Activated naive CD4-positive, alpha-beta T cell treated with Interleukin-2 at 50 U/mL for 16 hours (primary cell): ENCODE data around the gene PRTN3.

Experiments
- DNase-seq: peaks from one replicate; pipeline ENCODE4 v3.0.0-alpha.2; 2020

PRTN3 gene

GRCh38 chr19:803686-804418 is 36.9 kb upstream of the PRTN3 start:
- DNase-seq, result no peak

DNA sequence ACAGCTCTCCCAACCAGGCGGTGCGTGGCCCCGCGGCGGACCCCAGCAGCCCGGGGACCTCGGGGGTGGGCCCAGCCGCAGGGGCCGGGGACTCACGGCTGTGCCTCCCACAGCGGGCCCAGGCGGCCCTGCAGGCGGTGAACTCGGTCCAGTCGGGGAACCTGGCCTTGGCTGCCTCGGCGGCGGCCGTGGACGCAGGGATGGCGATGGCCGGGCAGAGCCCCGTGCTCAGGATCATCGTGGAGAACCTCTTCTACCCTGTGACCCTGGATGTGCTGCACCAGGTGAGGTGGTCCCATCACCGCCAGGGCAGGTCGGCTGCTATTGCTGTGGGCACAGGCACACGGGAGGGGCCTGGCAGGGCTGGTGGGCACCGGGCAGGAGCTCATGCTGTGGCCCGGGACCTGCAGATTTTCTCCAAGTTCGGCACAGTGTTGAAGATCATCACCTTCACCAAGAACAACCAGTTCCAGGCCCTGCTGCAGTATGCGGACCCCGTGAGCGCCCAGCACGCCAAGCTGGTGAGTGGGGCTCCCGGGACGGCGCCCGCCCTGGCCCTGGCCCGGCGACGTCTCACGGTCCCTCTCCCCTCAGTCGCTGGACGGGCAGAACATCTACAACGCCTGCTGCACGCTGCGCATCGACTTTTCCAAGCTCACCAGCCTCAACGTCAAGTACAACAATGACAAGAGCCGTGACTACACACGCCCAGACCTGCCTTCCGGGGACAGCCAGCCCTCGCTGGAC is 36.2 kb upstream of the PRTN3 start:
- no peak for DNase-seq

DNA sequence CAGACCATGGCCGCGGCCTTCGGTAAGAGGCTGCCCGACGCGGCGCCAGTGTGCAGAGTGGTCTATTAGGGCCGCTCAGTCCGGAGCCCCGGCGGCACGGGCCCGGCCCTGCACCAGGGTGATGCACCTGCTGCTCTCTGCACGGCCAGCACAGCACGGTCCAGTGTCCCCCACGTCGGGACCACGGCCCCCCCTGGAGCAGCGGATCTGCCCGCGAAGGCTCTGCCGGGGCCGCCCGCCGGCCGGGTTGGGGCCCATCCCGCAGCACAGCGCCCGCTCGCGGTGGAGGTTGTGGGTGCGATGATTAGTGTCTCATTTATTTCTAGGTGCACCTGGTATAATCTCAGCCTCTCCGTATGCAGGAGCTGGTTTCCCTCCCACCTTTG is 35.6 kb upstream of the PRTN3 start:
- no peak for DNase-seq

GRCh38 chr19:805600-806550 is 34.9 kb upstream of the PRTN3 start:
- no peak for DNase-seq

DNA sequence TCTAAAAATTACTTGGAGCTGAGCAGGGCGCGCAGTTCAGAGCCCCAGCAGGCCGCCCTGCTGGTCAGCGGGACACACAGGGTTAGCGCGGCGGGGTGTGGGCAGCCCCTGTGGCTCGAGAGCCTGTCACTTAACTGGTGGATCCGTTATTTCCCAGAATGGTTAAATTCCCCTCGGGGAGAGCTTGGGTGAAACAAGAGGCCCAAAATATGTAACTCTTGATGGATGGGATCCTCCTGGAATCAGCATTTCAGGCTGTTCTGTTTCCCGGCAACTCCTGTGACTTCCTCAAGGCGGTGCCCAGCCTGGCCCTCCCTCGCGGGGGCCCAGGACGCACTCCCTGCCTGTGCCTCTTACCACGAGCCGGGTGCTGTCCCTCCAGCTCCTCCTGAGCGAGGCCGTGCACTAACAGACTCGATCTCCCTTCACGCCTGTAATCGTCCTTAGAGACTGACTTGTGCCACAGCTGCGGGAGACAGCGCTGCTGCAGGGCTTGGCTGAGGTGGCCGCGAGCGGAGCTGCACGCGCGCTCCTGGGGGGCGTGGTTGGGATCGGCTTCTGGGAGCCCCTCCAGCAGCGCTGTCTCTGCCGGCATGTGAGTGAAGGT is 33.9 kb upstream of the PRTN3 start:
- DNase-seq, result no peak

GRCh38 chr19:807627-808422 is 33.0 kb upstream of the PRTN3 start:
- no peak for DNase-seq

GRCh38 chr19:808423-808775 is 32.4 kb upstream of the PRTN3 start:
- DNase-seq, result no peak

DNA sequence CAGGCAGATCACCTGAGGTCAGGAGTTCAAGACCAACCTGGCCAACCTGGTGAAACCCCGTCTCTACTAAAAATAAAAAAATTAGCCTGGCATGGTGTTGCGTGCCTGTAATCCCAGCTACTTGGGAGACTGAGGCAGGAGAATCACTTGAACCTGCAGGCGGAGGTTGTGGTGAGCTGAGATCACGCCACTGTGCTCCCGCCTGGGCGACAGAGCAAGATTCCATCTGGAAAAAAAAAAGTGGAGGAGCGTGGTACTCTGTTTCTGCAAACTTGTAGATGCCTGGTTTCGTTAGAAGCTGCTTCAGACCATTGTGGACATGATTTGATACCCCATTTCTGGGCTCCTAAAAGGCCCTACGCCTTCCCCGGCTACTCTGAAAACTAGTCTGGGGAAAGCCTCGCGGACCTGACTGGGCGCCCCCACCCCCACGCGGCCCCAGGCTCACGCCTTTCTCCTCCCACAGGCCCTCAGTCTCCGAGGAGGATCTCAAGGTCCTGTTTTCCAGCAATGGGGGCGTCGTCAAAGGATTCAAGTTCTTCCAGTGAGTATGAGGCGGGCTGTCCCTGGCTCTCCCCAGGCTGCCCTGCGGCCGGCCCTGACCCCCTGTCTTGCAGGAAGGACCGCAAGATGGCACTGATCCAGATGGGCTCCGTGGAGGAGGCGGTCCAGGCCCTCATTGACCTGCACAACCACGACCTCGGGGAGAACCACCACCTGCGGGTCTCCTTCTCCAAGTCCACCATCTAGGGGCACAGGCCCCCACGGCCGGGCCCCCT is 30.5 kb upstream of the PRTN3 start:
- DNase-seq, result no peak

- DNase-seq, result no peak
Observed at GRCh38 chr19:810883-811489, 29.8 kb upstream of the PRTN3 start.

DNA sequence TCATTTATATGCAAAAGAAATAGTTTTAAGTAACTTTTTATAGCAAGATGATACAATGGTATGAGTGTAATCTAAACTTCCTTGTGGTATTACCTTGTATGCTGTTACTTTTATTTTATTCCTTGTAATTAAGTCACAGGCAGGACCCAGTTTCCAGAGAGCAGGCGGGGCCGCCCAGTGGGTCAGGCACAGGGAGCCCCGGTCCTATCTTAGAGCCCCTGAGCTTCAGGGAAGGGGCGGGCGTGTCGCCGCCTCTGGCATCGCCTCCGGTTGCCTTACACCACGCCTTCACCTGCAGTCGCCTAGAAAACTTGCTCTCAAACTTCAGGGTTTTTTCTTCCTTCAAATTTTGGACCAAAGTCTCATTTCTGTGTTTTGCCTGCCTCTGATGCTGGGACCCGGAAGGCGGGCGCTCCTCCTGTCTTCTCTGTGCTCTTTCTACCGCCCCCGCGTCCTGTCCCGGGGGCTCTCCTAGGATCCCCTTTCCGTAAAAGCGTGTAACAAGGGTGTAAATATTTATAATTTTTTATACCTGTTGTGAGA is 29.2 kb upstream of the PRTN3 start:
- no peak for DNase-seq

DNA sequence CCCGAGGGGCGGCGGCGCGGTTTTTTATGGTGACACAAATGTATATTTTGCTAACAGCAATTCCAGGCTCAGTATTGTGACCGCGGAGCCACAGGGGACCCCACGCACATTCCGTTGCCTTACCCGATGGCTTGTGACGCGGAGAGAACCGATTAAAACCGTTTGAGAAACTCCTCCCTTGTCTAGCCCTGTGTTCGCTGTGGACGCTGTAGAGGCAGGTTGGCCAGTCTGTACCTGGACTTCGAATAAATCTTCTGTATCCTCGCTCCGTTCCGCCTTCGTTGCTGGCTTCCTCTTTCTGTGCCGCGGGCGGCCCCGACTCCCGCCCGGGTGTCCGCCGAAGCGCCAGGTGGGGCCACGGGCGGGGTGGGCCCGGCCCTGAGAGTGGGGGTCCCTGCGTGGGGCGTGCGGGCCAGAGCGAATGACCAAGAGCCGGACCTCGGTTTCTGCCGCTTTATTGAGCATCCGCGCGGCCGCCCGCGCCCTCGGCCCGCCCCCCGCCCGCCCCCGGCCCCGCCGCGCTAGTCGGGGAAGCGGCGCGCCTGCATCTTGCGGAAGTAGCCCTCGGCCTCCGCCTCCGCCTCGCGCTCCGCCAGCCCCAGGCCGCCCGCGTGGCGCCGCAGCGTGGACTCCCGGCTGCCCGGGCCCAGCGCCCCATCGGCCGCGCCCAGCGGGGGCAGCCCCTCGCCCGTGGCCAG is 28.6 kb upstream of the PRTN3 start:
- no peak for DNase-seq

DNA sequence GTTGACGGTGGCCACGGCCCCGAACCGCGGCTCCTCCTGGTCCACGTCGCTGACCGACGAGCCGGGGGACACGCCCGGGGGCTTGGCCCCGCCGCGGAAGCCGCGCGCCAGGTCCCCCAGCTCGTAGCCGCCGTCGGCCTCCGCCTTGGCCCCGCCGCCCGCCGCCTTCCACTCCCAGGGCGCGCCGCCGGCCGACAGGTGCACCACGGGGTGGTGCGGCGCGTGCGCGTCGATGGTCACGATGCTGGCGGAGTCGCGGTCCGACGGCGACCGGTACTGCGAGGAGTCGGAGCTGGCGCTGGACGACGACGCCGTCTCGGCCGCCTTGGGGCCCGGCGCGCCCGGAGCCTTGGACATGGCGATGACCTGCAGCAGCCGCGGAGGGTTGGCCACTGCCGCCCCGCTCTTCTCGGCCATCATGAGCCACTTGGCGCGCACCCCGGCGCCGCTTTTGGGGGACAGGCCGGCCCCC is 28.0 kb upstream of the PRTN3 start:
- DNase-seq, result no peak

GRCh38 chr19:813219-814151 is 27.3 kb upstream of the PRTN3 start:
- no peak for DNase-seq

DNA sequence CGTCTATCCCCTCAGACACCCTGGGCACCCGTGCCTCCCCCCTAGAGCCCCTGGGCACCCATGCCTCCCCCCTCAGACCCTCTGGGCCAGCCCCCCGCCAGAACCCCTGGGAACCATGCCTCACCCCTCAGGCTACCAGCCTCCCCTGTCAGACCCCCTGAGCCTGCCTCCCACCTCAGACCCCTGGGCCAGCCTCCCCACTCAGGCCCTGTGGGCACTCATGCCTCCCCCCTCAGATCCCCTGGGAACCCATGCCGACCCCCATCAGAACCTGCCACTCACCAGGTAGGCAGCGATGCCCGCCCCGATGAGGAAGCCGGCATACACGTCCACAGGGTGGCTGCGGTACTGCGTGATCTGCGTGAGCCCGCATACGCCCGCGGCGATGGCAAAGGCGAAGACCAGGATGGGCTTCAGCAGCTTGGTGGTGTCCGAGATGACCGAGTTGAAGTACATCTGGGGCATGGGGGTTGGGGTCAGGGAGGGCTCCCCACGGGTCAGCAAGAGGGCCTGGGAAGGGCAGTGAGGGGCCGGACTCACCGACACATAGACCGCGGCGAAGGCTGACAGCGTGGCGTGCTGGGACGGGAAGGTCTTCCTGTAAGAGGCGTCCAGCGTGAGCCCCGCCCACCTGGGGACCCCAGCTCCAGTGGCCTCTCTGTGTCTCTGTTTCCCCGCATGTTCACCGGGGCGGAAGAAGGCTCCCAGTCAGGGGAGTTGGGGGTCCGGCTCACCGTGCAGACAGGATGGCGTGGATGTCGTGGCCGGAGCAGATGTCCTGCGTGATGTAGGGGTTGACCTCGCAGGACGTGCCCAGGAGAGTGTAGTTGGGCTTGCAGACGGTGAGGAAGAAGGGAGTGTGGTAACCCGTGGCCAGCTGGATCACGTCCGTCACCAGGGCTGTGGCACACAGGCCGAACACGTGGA is 26.4 kb upstream of the PRTN3 start:
- no peak for DNase-seq

GRCh38 chr19:815079-815774 is 25.6 kb upstream of the PRTN3 start:
- no peak for DNase-seq

- DNase-seq, result no peak
Observed at GRCh38 chr19:815775-816499, 24.9 kb upstream of the PRTN3 start.
